Nasal cavity respiratory epithelium epithelial cell of viscerocranial mucosa (primary cell): ENCODE measurements around the gene TMTC3. TPM values are rescaled to one million over a fixed set of nuclear protein-coding genes. Genes with fewer than 3 reads are reported as not detected.

Source experiments
- total RNA-seq: library from RNA; depleted of rRNA; stranded (reverse); fragments of >200 nt; gene quantifications from 2 replicates; pipeline ENCODE4 v1.2.3, GENCODE V29; 2014

TMTC3 gene
- total RNA-seq = 57.8 and 58.6 TPM in 2 replicates

GRCh38 chr12:88141774-88142609 is at the start of gene TMTC3, which contains the start of gene CEP290:
Gene TMTC3 (plus strand): TSS chr12:88142307. CDS start chr12:88148316, 6,009 bp downstream.
Gene CEP290 (minus strand): TSS chr12:88142088. CDS start chr12:88141307, 781 bp downstream.

Other genes with a start within 250 kb of the TMTC3 start
- under 0.01 TPM in 1 of 2 replicates, not detected in the other for gene C12orf50, start 112.9 kb upstream of the TMTC3 start, total RNA-seq
- gene CEP290, start 219 bp upstream of the TMTC3 start, total RNA-seq = 6.2 and 11.7 TPM in 2 replicates